ENCODE results near the gene ACTR2. TPM values are rescaled to one million over a fixed set of nuclear protein-coding genes. Genes with fewer than 3 reads are reported as not detected.

The ACTR2 gene
- total and polyA plus RNA-seq, 9 of the 15 experiments (the other 6 are each of a cell fraction or from before 2014, with no cell fraction given) = 47.3 to 239 (median 108) TPM

DNA sequence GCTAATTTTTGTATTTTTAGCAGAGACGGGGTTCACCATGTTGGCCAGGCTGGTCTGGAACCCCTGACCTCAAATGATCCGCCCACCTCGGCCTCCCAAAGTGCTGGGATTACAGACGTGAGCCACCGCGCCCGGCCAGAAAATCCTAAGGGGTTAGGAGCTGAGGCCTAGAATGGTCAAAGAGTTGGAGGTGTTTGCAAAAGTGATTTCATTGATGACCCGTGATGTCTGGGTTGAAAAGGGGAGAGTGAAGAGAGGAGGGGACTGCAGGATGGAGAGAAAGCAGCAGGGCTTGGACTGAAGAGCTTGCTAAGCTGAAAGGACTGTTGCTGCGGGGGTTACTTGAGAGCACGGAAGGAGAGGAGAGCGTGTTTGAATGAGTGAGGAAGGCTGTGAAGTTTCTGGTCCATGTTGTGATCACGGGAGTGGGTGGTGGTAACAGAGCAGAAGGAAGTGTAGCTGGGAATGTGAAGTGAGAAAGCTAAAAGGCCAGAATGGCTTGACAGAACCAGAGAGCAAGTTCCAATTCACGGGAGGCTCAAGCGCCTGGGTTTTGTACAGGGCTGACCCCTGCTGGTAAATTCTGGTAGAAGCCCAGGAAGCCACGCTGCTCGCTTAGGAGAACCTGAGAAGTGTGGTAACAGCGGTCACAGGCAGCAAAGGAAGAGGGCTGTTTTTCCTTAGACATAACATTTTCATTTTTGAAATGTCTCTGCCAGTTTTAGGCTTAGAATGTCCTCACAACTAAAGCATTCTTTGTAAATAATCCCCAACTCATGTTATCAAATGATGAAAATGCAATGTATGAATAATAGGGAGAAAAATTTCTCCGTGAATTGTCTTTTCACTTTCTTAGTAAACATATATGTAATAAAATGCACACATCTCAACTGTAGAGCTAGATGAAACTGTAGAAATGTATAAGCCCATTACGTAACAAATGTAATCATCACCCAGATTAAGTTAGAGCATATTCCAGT, 40.5 kb upstream of the ACTR2 start (continued):
- TF ChIP-seq, protein P1, sequence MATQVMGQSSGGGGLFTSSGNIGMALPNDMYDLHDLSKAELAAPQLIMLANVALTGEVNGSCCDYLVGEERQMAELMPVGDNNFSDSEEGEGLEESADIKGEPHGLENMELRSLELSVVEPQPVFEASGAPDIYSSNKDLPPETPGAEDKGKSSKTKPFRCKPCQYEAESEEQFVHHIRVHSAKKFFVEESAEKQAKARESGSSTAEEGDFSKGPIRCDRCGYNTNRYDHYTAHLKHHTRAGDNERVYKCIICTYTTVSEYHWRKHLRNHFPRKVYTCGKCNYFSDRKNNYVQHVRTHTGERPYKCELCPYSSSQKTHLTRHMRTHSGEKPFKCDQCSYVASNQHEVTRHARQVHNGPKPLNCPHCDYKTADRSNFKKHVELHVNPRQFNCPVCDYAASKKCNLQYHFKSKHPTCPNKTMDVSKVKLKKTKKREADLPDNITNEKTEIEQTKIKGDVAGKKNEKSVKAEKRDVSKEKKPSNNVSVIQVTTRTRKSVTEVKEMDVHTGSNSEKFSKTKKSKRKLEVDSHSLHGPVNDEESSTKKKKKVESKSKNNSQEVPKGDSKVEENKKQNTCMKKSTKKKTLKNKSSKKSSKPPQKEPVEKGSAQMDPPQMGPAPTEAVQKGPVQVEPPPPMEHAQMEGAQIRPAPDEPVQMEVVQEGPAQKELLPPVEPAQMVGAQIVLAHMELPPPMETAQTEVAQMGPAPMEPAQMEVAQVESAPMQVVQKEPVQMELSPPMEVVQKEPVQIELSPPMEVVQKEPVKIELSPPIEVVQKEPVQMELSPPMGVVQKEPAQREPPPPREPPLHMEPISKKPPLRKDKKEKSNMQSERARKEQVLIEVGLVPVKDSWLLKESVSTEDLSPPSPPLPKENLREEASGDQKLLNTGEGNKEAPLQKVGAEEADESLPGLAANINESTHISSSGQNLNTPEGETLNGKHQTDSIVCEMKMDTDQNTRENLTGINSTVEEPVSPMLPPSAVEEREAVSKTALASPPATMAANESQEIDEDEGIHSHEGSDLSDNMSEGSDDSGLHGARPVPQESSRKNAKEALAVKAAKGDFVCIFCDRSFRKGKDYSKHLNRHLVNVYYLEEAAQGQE (IDR thresholded peaks at IDR 0.05; ENCODE audit: borderline replicate concordance) = peak; percentile 74
- TF ChIP-seq, protein P1 (CRISPR knock-in tag; IDR thresholded peaks at IDR 0.05; ENCODE audit: low read depth) = no peak
- TF ChIP-seq YY1 (IDR thresholded peaks at IDR 0.05; ENCODE audit: borderline replicate concordance in 1 of 3, control insufficient read depth in 1 of 3, extremely low read depth in 1 of 3, insufficient read depth in 3 of 3, insufficient read length in 1 of 3, insufficient replicate concordance in 2 of 3, low read depth in 1 of 3, low read length in 2 of 3) (peak in 2 of 3 experiments; percentile 8 to 37), TCF3 (CRISPR knock-in tag; IDR thresholded peaks at IDR 0.05) (no peak), ZNF253 (CRISPR knock-in tag; conservative IDR thresholded peaks at IDR 0.05) (no peak), ZSCAN29 (IDR thresholded peaks at IDR 0.05) (no peak), TOE1 (IDR thresholded peaks at IDR 0.05; ENCODE audit: borderline replicate concordance) (0 out of 2 replicates have a peak, but pooled peaks have one; percentile 33), TOE1 (CRISPR knock-in tag; IDR thresholded peaks at IDR 0.05; ENCODE audit: borderline replicate concordance, low read depth) (no peak), SOX6 (IDR thresholded peaks at IDR 0.05) (no peak)
- TF ChIP-seq, protein P2, sequence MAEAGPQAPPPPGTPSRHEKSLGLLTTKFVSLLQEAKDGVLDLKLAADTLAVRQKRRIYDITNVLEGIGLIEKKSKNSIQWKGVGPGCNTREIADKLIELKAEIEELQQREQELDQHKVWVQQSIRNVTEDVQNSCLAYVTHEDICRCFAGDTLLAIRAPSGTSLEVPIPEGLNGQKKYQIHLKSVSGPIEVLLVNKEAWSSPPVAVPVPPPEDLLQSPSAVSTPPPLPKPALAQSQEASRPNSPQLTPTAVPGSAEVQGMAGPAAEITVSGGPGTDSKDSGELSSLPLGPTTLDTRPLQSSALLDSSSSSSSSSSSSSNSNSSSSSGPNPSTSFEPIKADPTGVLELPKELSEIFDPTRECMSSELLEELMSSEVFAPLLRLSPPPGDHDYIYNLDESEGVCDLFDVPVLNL (CRISPR knock-in tag; IDR thresholded peaks at IDR 0.05; ENCODE audit: low read depth) = no peak
- TF ChIP-seq, protein P3, sequence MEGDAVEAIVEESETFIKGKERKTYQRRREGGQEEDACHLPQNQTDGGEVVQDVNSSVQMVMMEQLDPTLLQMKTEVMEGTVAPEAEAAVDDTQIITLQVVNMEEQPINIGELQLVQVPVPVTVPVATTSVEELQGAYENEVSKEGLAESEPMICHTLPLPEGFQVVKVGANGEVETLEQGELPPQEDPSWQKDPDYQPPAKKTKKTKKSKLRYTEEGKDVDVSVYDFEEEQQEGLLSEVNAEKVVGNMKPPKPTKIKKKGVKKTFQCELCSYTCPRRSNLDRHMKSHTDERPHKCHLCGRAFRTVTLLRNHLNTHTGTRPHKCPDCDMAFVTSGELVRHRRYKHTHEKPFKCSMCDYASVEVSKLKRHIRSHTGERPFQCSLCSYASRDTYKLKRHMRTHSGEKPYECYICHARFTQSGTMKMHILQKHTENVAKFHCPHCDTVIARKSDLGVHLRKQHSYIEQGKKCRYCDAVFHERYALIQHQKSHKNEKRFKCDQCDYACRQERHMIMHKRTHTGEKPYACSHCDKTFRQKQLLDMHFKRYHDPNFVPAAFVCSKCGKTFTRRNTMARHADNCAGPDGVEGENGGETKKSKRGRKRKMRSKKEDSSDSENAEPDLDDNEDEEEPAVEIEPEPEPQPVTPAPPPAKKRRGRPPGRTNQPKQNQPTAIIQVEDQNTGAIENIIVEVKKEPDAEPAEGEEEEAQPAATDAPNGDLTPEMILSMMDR (IDR thresholded peaks at IDR 0.05 in 2 of 3, conservative IDR thresholded peaks at IDR 0.05 in 1 of 3; ENCODE audit: insufficient read depth in 2 of 3, low read depth in 1 of 3, low read length in 3 of 3) = peak; percentile 83 to 90 (median 87)

Data from K562 (cell line).